ENCODE results near the gene CDH26. TPM values are rescaled to one million over a fixed set of nuclear protein-coding genes. Genes with fewer than 3 reads are reported as not detected.

Gene CDH26
- total RNA-seq, 6 experiments from 2014 or later: 0.17 to 0.27 TPM; not detected in 4

- H3K36me3 Mint-ChIP-seq (ENCODE audit: low read depth): peaks cover 21% of the 10 kb centered on the region
- peaks cover 43% of the 10 kb centered on the region for H3K4me1 Mint-ChIP-seq (ENCODE audit: low read depth)
- H3K4me3 Mint-ChIP-seq: no peak overlapping the region
- DNase-seq: no peak
- no peak overlapping the region for H3K27ac Mint-ChIP-seq
- TF ChIP-seq CTCF (IDR thresholded peaks at IDR 0.05): no peak
- H3K27me3 Mint-ChIP-seq (ENCODE audit: insufficient read depth): 0 out of 2 replicates have a peak, but pooled peaks cover 2% of the 10 kb centered on the region
- H3K9me3 Mint-ChIP-seq: peaks cover 7% of the 10 kb centered on the region; the same call in 1 of the 2 replicates
Observed at GRCh38 chr20:59942245-59942644, 16.0 kb upstream of the CDH26 start.

- Mint-ChIP-seq H3K4me3 (no peak overlapping the region), H3K27ac (no peak overlapping the region), H3K36me3 (ENCODE audit: low read depth) (peaks cover 9% of the 10 kb centered on the region; the same call in 1 of the 2 replicates), H3K9me3 (no peaks in the 10 kb centered on the region), H3K4me1 (ENCODE audit: low read depth) (peaks cover 32% of the 10 kb centered on the region), H3K27me3 (ENCODE audit: insufficient read depth) (no peaks in the 10 kb centered on the region)
- TF ChIP-seq CTCF (IDR thresholded peaks at IDR 0.05): no peak
- no peak for DNase-seq
Observed at GRCh38 chr20:59944726-59945125, 13.5 kb upstream of the CDH26 start.

- Mint-ChIP-seq H3K36me3 (ENCODE audit: low read depth) (peaks cover 9% of the 10 kb centered on the region; the same call in 1 of the 2 replicates), H3K4me1 (ENCODE audit: low read depth) (peaks cover 32% of the 10 kb centered on the region), H3K4me3 (no peak overlapping the region), H3K27me3 (ENCODE audit: insufficient read depth) (no peaks in the 10 kb centered on the region), H3K27ac (no peak overlapping the region), H3K9me3 (no peaks in the 10 kb centered on the region)
- TF ChIP-seq CTCF (IDR thresholded peaks at IDR 0.05): no peak
- no peak for DNase-seq
Observed at GRCh38 chr20:59945175-59945574, 13.0 kb upstream of the CDH26 start.

GRCh38 chr20:59945731-59946130, 12.5 kb upstream of the CDH26 start:
- no peak overlapping the region for H3K27ac Mint-ChIP-seq
- H3K36me3 Mint-ChIP-seq (ENCODE audit: low read depth): peaks cover 9% of the 10 kb centered on the region; the same call in 1 of the 2 replicates
- no peak overlapping the region; the same call in 1 of the 2 replicates for H3K4me3 Mint-ChIP-seq
- H3K9me3 Mint-ChIP-seq: no peaks in the 10 kb centered on the region
- H3K4me1 Mint-ChIP-seq (ENCODE audit: low read depth): peaks cover 32% of the 10 kb centered on the region
- DNase-seq: no peak
- TF ChIP-seq CTCF (IDR thresholded peaks at IDR 0.05): no peak
- H3K27me3 Mint-ChIP-seq (ENCODE audit: insufficient read depth): no peaks in the 10 kb centered on the region; the same call in 1 of the 2 replicates

- no peak overlapping the region for H3K4me3 Mint-ChIP-seq
- H3K9me3 Mint-ChIP-seq: no peaks in the 10 kb centered on the region
- H3K27me3 Mint-ChIP-seq (ENCODE audit: insufficient read depth): peaks cover 1% of the 10 kb centered on the region; the same call in 1 of the 2 replicates
- H3K36me3 Mint-ChIP-seq (ENCODE audit: low read depth): peaks cover 9% of the 10 kb centered on the region; the same call in 1 of the 2 replicates
- no peak for DNase-seq
- TF ChIP-seq CTCF (IDR thresholded peaks at IDR 0.05): no peak
- H3K4me1 Mint-ChIP-seq (ENCODE audit: low read depth): peaks cover 17% of the 10 kb centered on the region
- H3K27ac Mint-ChIP-seq: no peak overlapping the region
Observed at GRCh38 chr20:59947376-59947775, 10.8 kb upstream of the CDH26 start.
